ENCODE data around the gene PSMC3.
A peak's percentile ranks its signal among the peaks of the same experiment; 100 is the strongest.

Gene PSMC3

GRCh38 chr11:47426062-47426956 is at the start of gene PSMC3:
TSS of gene PSMC3 (minus strand) at chr11:47426439. CDS start at chr11:47426279, 160 bp downstream.
- DNase-seq = peak; percentile 98 to 99

- no peak for DNase-seq
Measured at GRCh38 chr11:47470671-47471070, 44.4 kb upstream of the PSMC3 start.

DNA sequence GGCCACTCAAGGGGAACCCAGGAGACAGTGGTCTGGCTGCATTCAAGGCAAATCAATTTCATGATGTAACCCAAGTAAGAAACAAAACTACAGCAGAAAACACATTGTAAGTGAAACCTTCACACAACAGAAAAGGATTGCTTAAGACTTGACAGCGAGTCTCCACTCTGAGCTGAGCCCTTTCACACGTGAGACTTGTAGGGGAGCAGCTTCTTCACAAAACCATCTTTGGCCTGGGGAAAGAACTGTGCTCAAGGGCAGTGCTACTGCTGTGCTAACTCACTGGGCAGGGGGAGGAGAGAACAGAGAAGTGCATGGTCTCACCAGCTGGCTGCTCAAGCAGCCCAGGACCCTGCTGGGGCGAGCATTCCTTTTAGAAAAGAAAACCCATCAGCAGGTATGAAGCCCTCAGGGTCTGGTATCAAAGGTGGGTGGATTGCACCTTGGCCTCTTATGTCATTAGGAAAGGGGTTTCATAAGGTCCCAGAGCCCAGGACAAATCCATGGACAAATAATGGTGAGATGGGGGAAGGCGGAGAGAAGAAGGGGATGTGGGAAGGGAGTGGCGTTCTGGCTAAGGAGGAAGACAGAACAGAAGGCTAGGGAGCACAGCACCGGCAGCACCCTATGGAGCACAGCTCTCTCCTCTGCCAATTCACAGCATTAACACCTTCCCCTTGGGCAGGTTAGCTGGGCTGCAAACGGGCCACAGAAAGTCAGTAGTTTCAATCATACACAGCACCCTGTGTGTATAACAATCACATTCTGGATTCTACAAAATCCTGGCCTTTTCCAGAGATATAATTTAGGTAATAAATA is 43.3 kb upstream of the PSMC3 start:
- DNase-seq = no peak

GRCh38 chr11:47468598-47469214 is 42.5 kb upstream of the PSMC3 start:
- peak in 1 of 2 experiments; percentile 40 for DNase-seq

GRCh38 chr11:47467357-47467756 is 41.1 kb upstream of the PSMC3 start:
- DNase-seq = peak; percentile 94 to 98

GRCh38 chr11:47466701-47467250 is 40.5 kb upstream of the PSMC3 start:
- peak; percentile 97 to 99 for DNase-seq

DNA sequence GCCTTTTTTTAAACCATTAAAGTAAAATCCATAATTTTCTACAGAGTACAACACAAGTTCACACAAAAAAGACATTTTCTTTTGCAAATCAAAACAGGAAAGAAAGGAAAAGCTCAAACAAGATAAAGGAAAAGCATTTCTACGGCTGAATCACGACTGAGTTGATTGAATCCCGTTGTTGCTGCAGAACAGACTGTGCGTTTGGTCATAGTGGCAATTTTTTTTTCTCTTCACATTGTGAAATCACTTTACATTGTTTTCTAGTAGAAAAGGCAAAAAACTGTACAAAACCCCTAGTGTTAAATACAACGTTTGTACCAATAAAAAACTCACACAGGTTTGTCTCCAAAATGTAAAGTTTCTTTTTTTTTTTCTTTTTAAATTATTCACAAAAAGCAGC is 40.0 kb upstream of the PSMC3 start:
- DNase-seq = no peak

GRCh38 chr11:47464483-47464882 is 38.2 kb upstream of the PSMC3 start:
- DNase-seq = peak; percentile 55 to 58

DNA sequence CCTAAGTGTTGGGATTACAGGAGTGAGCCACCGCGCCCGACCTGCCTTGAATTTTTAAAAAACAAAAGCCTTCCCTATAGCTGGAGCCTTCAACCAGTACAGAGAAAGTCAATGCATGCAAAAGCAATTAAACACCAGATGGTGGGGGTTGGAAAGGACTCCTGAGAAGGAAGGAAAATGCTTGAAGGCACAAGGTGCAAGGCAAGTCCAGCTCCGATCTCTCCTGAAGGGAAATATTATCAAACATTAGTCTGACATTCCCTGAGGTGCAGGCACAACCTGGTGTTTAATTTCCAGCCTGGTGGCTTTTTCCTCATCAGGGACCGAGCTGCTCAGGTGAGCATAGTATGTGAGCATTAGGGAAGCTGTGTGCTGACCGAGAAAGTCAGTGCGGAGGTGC is 35.6 kb upstream of the PSMC3 start:
- no peak for DNase-seq

- no peak for DNase-seq
Measured at GRCh38 chr11:47460571-47461235, 34.5 kb upstream of the PSMC3 start.

DNA sequence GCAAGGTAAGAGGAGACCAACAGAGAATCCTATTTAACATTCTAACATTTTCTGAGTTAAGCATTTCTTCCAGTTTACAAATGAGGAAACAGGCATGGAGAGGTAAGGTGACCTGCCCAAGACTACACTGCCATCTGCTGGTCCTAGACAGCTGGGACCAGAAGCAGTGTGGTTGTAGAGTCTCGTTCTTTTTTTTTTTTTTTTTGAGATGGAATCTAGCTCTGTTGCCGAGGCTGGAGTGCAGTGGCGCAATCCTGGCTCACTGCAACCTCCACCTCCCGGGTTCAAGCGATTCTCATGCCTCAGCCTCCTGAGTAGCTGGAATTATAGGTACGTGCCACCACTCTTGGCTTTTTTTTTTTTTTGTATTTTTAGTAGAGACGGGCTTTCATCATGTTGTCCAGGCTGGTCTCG is 28.0 kb upstream of the PSMC3 start:
- DNase-seq = peak; percentile 81 to 88

DNA sequence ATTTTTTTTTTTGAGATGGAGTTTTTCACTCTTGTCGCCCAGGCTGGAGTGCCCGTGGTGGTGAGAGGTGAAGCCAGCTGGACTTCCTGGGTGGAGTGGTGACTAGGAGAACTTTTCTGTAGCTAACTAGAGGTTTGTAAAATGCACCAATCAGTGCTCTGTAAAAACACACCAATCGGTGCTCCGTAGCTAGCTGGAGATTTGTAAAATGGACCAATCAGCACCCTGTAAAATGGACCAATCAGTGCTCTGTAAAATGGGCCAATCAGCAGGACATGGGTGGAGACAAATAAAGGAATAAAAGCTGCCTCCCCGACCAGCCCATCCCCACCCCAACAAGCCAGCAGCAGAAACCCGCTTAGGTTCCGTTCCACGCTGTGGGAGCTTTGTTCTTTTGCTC is 27.1 kb upstream of the PSMC3 start:
- DNase-seq = no peak

GRCh38 chr11:47451990-47452389 is 25.8 kb upstream of the PSMC3 start:
- DNase-seq = no peak

DNA sequence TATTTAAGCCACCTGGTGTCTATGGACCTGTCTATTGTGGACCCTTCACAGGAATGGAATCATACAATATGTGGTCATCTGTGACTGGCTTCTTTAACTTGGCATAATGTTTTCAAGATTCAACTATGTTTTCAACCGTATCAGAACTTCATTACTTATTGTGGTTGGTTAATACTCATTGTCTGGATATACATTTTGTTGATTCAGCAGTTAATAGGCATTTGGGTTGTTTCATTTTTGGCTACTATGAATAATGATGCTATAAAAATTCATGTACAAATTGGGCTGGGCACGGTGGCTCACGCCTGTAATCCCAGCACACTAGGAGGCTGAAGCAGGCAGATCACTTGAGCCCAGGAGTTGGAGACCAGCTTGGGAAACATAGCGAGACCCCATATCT is 25.2 kb upstream of the PSMC3 start:
- no peak for DNase-seq

DNA sequence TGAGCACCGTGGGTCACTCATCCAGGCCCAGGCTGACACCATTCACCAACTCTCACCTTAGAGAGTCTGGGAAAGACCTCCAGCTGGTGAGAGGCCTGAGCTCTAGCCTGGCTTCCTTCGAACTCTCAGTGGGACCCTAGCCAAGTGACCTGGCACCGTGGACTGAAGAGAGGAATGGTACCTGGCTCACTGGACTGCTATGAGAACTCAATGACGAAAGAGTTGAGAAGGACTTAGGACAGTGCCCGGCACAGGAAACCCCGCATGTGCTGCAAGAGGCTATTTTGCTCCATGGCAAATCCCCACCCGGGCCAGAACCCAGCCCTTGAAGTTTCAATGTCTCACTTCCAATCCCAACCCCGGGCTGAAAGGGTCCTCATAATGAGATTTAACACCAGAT is 23.3 kb upstream of the PSMC3 start:
- no peak for DNase-seq

GRCh38 chr11:47448566-47449427 is 22.6 kb upstream of the PSMC3 start, which contains the start of gene RAPSN:
TSS of gene RAPSN (minus strand) at chr11:47449136. CDS start at chr11:47448964, 172 bp downstream.
- no peak for DNase-seq

- DNase-seq = no peak
Measured at GRCh38 chr11:47447906-47448305, 21.7 kb upstream of the PSMC3 start.

- no peak for DNase-seq
Measured at GRCh38 chr11:47446833-47447232, 20.6 kb upstream of the PSMC3 start.

- no peak for DNase-seq
Measured at GRCh38 chr11:47445840-47446239, 19.6 kb upstream of the PSMC3 start.

- DNase-seq = no peak
Measured at GRCh38 chr11:47443817-47444216, 17.6 kb upstream of the PSMC3 start.

- DNase-seq = peak; percentile 44 to 67
Measured at GRCh38 chr11:47443028-47443700, 16.9 kb upstream of the PSMC3 start.
